ENCODE results near the gene TBRG1.
"Not testable (repeated sequence)": the region's sequence is repeated elsewhere in the genome, so short reads cannot be mapped to it uniquely, and the experiment has no call there.

The TBRG1 gene, protein sequence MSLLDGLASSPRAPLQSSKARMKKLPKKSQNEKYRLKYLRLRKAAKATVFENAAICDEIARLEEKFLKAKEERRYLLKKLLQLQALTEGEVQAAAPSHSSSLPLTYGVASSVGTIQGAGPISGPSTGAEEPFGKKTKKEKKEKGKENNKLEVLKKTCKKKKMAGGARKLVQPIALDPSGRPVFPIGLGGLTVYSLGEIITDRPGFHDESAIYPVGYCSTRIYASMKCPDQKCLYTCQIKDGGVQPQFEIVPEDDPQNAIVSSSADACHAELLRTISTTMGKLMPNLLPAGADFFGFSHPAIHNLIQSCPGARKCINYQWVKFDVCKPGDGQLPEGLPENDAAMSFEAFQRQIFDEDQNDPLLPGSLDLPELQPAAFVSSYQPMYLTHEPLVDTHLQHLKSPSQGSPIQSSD

DNA sequence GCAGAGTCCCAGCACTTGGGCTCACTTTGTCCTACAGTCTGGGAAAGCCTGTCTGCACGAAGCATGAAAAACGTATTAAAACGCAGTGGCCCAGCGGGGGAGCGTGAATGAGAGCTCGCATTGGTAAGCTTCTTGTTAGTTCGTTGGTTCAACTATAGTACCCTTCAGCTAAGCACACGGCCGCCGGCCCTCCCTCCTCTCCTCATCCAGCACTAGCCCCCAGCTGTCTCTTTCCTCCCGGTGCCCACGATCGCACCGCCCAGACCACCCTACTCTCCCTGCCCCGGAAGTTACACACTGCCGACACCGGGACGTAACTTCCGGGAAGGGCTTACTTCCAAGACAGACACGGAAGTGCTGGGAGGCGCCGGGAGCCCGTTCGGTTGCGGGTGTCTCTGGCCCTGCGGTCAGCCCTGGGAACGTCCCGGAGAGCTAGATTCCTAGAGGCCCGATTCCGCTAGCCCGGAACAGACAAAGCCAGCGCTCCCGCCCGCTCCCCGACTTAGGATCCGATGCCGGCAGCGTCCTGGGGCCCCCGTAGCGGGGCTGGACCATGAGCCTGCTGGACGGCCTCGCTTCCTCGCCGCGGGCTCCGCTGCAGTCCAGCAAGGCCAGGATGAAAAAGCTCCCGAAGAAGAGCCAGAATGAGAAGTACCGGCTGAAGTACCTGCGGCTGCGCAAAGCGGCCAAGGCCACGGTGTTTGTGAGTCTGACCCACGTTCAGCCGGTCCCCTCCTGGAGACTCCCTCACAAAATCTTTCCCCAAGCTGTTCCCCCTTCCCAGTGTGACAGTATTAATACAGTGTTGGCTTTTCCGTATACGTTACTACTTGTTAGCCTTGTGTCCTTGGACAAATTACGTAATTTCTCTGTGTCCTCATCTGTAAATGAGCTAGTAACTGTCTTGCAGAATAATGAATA is at the start of gene TBRG1:
TBRG1 (plus strand) TSS at position 334 of the 921 bp plus-strand sequence; CDS start at position 554, 220 bp downstream.
- in situ Hi-C loops (cut with MboI; ENCODE audit: low sequenced_read_pairs): no loop called here

DNA sequence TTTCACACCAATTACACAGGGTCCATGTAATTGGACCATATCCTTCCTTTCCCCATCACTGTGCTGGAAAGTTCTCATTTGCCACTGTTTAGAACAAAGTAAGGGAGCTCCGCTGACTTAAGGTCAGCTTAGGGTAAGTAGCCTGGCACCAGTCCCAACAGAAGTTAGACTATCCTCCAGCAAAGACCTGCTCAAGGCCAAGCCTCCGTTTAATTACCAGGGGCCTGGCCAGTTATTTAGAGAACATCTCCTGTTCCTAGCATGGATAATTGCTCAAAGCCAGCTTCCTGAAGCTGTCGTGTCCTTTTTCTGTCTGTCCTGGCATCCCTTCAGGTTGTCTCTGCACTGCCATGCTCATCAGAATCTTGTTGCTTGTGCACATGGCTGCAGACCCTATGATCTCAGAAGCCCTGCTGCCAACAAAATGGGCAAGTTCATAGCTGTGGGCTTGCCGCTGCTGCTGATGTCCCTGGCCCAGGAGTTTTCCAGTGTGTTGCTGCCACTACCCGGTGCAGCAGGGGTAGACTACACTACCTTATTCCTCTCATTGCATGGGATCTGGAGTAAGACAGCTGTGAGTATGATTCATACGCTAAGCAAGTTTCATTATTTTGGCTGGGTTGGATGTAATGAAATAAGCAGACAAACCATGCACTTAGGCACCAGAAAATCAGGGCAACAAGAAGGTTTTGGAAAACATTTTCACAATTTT is 44.8 kb upstream of the TBRG1 start:
- in situ Hi-C loops (cut with MboI; ENCODE audit: low sequenced_read_pairs): no loop called here

DNA sequence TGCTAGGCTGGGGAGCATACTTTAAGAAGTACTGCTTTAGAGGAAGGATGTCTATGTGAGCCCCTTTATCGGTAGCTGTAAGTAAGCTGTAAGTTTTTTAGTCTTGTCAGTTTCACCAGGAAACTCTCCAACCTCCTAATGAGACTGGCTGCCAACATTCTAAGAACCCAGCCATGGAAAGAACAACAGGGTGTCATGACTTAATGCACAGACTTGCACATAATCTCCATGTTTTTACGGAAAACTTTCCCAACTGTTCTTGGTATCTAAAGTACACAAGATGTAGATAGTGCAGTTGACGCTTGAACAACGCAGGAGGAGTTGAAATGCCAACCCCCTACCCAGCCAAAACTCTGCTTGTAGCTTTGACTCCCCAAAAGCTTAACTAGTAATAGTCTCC is 43.9 kb upstream of the TBRG1 start:
- in situ Hi-C loops (cut with MboI; ENCODE audit: low sequenced_read_pairs): no loop called here

- in situ Hi-C loops (cut with MboI; ENCODE audit: low sequenced_read_pairs): loop anchor here (10.0 kb wide), 1 partner anchor 167 kb away; no protein-coding TSS in a partner anchor
Measured at GRCh38 chr11:124581817-124582216, 40.8 kb upstream of the TBRG1 start.

DNA sequence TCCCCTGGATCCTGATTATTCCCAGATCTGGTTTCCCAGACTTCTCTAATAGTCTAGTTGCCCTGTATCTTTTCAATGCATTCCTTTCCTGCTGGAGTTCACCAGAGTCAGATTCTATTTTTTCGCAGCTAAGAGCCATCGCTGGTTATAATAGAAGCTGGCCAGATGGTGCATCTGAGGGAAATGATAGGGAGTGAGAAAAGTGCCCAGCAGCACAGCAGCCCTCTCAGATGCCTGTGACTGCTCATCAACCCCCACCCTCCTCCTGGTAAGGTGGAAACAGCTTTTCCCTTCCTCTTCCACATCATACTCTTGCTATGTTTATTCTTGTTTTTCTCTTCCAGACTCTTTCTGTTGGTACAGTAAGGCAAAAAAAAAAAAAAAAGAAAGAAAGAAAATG is 40.1 kb upstream of the TBRG1 start:
- in situ Hi-C loops (cut with MboI; ENCODE audit: low sequenced_read_pairs): loop anchor here (10.0 kb wide), 1 partner anchor 168 kb away; no protein-coding TSS in a partner anchor

- in situ Hi-C loops (cut with MboI; ENCODE audit: low sequenced_read_pairs): loop anchor here (10.0 kb wide), 1 partner anchor 169 kb away; no protein-coding TSS in a partner anchor
Measured at GRCh38 chr11:124583781-124584180, 38.9 kb upstream of the TBRG1 start.

- in situ Hi-C loops (cut with MboI; ENCODE audit: low sequenced_read_pairs): loop anchor here (10.0 kb wide), 1 partner anchor 170 kb away; no protein-coding TSS in a partner anchor
Measured at GRCh38 chr11:124584681-124585372, 37.8 kb upstream of the TBRG1 start.

DNA sequence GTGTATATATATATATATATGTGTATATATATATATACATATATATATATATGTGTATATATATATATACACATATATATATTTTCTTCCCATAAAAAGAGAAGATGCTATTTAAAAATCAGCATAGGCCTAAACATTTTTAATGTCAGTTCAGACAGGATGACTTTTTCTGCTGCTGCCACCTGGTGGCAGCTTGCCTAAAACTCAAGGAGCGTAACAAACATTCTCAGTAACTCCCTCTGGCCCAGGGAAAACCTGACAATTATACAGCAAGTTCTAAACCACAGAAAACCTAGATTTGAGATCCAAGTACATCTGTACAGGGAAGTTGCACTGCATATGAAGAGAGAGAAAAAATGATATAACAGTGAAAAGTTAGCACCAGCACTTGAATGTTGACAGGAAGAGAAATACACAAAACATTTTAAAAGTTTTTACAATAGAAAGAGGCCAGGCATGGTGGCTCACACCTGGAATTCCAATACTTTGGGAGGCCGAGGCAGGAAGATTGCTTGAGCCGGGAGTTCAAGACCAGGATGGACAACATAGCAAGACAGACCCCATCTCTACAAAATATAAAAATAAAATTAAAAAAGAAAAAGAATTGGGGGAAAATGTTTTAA is 36.3 kb upstream of the TBRG1 start:
- in situ Hi-C loops (cut with MboI; ENCODE audit: low sequenced_read_pairs): loop anchor here (10.0 kb wide), 1 partner anchor 172 kb away; no protein-coding TSS in a partner anchor

GRCh38 chr11:124591430-124591829 is 31.2 kb upstream of the TBRG1 start:
- in situ Hi-C loops (cut with MboI; ENCODE audit: low sequenced_read_pairs): no loop called here

GRCh38 chr11:124592627-124593026 is 30.0 kb upstream of the TBRG1 start:
- in situ Hi-C loops (cut with MboI; ENCODE audit: low sequenced_read_pairs): no loop called here

- in situ Hi-C loops (cut with MboI; ENCODE audit: low sequenced_read_pairs): no loop called here
Measured at GRCh38 chr11:124595302-124595701, 27.4 kb upstream of the TBRG1 start.

DNA sequence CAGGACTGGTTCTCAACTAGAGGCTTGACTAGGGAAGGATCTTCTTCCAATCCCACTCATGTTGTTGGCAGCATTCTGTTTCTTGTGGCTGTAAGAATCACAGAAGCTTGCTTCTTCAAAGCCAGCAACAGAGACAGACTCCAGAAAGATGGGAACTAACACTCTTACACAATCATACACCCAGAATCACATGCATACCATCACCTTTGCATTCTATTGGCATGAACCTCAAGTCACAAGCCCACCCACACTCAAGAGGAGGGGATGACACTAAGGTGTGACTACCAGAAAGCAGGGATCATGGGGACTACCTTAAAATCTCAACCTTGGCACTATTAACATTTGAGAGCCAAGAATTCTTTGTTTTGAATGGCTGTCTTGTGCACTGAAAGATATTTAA is 25.0 kb upstream of the TBRG1 start:
- in situ Hi-C loops (cut with MboI; ENCODE audit: low sequenced_read_pairs): no loop called here

- in situ Hi-C loops (cut with MboI; ENCODE audit: low sequenced_read_pairs): no loop called here
Measured at GRCh38 chr11:124600621-124601320, 21.9 kb upstream of the TBRG1 start.

DNA sequence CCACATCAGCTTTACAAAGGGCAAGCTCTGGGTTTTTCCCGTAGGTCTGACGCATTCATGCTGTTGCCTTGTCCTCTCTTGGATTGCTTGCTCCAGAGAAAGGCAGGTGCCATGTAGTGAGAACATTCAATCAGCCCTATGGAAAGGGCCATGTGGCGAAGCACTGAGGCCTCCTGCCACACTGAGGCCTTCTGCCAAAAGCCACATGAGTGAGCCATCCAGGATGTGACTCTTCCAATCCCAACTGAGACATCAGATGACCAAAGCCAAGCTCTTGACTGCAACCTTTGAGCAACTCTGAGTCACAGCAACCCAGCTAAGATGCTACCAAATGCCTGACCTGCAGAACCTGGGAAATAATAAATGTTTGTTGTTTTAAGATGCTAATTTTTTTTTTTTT is 20.5 kb upstream of the TBRG1 start:
- in situ Hi-C loops (cut with MboI; ENCODE audit: low sequenced_read_pairs): no loop called here

- in situ Hi-C loops (cut with MboI; ENCODE audit: low sequenced_read_pairs): not testable (repeated sequence)
Measured at GRCh38 chr11:124602723-124603122, 19.9 kb upstream of the TBRG1 start.

DNA sequence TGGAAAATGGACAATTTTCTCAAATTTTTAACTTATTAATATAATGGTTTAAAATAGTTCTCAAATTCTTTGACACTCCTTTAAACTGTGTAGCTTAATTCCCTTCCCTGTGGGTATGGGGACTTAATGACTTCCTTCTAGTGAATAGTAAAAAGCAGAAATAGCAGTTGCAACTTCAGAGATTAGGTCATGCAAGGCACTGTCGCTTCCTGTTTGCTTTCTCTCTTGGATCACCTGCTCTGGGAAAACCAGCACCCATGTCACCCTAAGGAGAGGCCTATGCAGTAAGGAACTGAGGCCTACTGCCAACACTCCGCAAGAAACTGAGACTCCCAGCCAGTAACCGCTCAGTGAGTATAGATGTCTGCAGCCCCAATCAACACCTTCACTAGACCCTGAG is 16.9 kb upstream of the TBRG1 start:
- in situ Hi-C loops (cut with MboI; ENCODE audit: low sequenced_read_pairs): no loop called here

DNA sequence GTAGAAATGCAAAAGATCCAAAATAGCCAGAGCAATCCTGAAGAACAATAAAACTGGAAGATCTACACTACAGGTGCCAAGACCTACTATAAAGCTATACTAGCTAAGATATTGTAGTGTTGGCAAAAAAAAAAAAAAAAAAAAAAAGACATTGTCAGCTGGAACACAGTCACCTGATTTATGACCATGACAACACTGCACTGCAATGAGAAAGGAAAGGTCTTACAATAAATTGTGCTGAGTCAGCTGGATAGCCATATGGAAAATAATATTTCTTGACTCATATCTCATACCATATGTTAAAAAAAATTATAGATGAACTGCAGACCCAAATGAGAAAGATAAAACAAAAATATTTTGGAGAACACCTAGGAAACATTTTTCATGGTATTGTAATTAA is 14.5 kb upstream of the TBRG1 start:
- in situ Hi-C loops (cut with MboI; ENCODE audit: low sequenced_read_pairs): no loop called here

- in situ Hi-C loops (cut with MboI; ENCODE audit: low sequenced_read_pairs): no loop called here
Measured at GRCh38 chr11:124610295-124610694, 12.4 kb upstream of the TBRG1 start.

- in situ Hi-C loops (cut with MboI; ENCODE audit: low sequenced_read_pairs): no loop called here
Measured at GRCh38 chr11:124611064-124611463, 11.6 kb upstream of the TBRG1 start, which contains the start of gene PANX3. PANX3 (plus strand) TSS chr11:124611428; CDS start chr11:124611557, 129 bp downstream.
